Anterior cingulate cortex (tissue), 58 donors: Measurements from ENCODE around the gene PAXIP1.

Experiments used
- DNase-seq, 58 donors: peaks; one replicate each; lab custom pipeline; 2025; lab: John Stamatoyannopoulos, UW

Gene PAXIP1

GRCh38 chr7:154997840-154998370, 5.0 kb downstream of the PAXIP1 start:
- DNase-seq = no peak

GRCh38 chr7:154996756-154997155, 6.2 kb downstream of the PAXIP1 start:
- no peak for DNase-seq

- DNase-seq = no peak
Measured at GRCh38 chr7:154996101-154996500, 6.8 kb downstream of the PAXIP1 start.

GRCh38 chr7:154994996-154995395, 7.9 kb downstream of the PAXIP1 start:
- no peak for DNase-seq

GRCh38 chr7:154990964-154991540, 11.9 kb downstream of the PAXIP1 start:
- no peak for DNase-seq

GRCh38 chr7:154987571-154987970, 15.4 kb downstream of the PAXIP1 start:
- no peak for DNase-seq

GRCh38 chr7:154986200-154986945, 16.6 kb downstream of the PAXIP1 start:
- no peak for DNase-seq

- DNase-seq = no peak
Measured at GRCh38 chr7:154985230-154985629, 17.7 kb downstream of the PAXIP1 start.

GRCh38 chr7:154984601-154985188, 18.2 kb downstream of the PAXIP1 start:
- DNase-seq = no peak

GRCh38 chr7:154978017-154978416, 24.9 kb downstream of the PAXIP1 start:
- DNase-seq = no peak

GRCh38 chr7:154977250-154977649, 25.7 kb downstream of the PAXIP1 start:
- DNase-seq = no peak

GRCh38 chr7:154976844-154977243, 26.1 kb downstream of the PAXIP1 start:
- no peak for DNase-seq

- DNase-seq = no peak
Measured at GRCh38 chr7:154975984-154976383, 26.9 kb downstream of the PAXIP1 start.

- DNase-seq = no peak
Measured at GRCh38 chr7:154973381-154973780, 29.5 kb downstream of the PAXIP1 start.

- DNase-seq = peak in 2 of 58 donors; percentile 34 to 37
Measured at GRCh38 chr7:154968336-154969001, 34.5 kb downstream of the PAXIP1 start.

GRCh38 chr7:154967401-154967955, 35.4 kb downstream of the PAXIP1 start:
- DNase-seq = no peak

GRCh38 chr7:154965014-154965413, 37.9 kb downstream of the PAXIP1 start:
- DNase-seq = no peak

- peak in 20 of 58 donors; percentile 5 to 66 (median 27) for DNase-seq
Measured at GRCh38 chr7:154960063-154960790, 42.7 kb downstream of the PAXIP1 start.

GRCh38 chr7:154956427-154956826, 46.5 kb downstream of the PAXIP1 start:
- DNase-seq = no peak
